Measurements from ENCODE around the gene AIDA. TPM values are rescaled to one million over a fixed set of nuclear protein-coding genes. Genes with fewer than 3 reads are reported as not detected.
"Not testable (repeated sequence)": the region's sequence is repeated elsewhere in the genome, so short reads cannot be mapped to it uniquely, and the experiment has no call there.

The AIDA gene
- total RNA-seq, 2 donors from 2014 or later, result 36.7 to 61.4 TPM

DNA sequence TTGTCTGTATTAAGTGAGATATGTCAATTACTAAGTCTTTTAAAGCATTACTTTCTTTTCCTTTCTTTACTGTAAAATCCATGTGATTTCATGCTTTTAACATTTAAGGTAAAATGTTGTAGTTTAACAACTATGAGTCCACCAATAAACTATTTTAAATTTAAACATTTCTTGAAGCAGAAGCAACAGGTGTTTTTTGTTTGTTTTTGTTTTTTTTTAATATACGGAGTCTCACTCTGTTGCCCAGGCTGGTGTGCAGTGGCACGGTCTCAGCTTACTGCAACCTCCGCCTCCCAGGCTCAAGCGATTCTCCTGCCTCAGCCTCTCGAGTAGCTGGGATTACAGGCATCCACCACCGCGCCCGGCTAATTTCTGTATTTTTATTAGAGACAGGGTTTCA lies 15.6 kb downstream of the AIDA start:
- Histone ChIP-seq H3K27ac (no peak overlapping the region), H3K9me3 (no peaks in the 10 kb centered on the region), H3K4me1 (replicated peaks) (no peaks in the 10 kb centered on the region), H3K4me3 (no peak overlapping the region), H3K36me3 (no peaks in the 10 kb centered on the region), H3K27me3 (replicated peaks; ENCODE audit: insufficient read depth) (no peaks in the 10 kb centered on the region)
- no peak for DNase-seq (ENCODE audit: low spot score)
- TF ChIP-seq POLR2AphosphoS5 (IDR thresholded peaks at IDR 0.05) (no peak), POLR2A (IDR thresholded peaks at IDR 0.05) (no peak)
- TF ChIP-seq, protein P1, sequence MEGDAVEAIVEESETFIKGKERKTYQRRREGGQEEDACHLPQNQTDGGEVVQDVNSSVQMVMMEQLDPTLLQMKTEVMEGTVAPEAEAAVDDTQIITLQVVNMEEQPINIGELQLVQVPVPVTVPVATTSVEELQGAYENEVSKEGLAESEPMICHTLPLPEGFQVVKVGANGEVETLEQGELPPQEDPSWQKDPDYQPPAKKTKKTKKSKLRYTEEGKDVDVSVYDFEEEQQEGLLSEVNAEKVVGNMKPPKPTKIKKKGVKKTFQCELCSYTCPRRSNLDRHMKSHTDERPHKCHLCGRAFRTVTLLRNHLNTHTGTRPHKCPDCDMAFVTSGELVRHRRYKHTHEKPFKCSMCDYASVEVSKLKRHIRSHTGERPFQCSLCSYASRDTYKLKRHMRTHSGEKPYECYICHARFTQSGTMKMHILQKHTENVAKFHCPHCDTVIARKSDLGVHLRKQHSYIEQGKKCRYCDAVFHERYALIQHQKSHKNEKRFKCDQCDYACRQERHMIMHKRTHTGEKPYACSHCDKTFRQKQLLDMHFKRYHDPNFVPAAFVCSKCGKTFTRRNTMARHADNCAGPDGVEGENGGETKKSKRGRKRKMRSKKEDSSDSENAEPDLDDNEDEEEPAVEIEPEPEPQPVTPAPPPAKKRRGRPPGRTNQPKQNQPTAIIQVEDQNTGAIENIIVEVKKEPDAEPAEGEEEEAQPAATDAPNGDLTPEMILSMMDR (IDR thresholded peaks at IDR 0.05), result no peak
- WGBS, result 93% methylated on average over 8 of the region's 8 CpGs
- intact Hi-C loops (cut with DNase I), result no loop called here

DNA sequence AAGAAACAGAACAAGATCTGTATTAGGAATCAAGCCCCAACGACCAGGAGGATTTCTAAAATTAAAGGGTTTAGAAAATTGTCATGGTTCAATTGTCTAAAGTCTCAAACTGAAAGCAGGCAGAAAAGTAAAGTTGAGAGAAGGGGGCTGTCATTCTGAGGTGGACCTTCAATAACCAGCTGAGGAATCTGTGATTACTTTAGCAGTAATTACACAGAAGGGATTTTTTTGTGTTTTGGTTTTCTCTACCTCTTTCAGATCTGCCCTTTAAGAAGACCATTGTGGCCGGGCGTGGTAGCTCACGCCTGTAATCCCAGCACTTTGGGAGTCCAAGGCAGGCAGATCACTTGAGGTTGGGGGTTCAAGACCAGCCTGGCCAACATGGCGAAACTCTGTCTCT lies 17.4 kb downstream of the AIDA start:
- Histone ChIP-seq H3K27me3 (replicated peaks; ENCODE audit: insufficient read depth) (no peaks in the 10 kb centered on the region), H3K4me3 (no peak overlapping the region), H3K36me3 (no peaks in the 10 kb centered on the region), H3K4me1 (replicated peaks) (no peaks in the 10 kb centered on the region), H3K27ac (no peak overlapping the region), H3K9me3 (no peaks in the 10 kb centered on the region)
- TF ChIP-seq POLR2AphosphoS5 (IDR thresholded peaks at IDR 0.05) (no peak), POLR2A (IDR thresholded peaks at IDR 0.05) (no peak)
- TF ChIP-seq, protein P1 (IDR thresholded peaks at IDR 0.05), result no peak
- 83% methylated on average over 5 of the region's 5 CpGs for WGBS
- intact Hi-C loops (cut with DNase I), result no loop called here
- DNase-seq (ENCODE audit: low spot score), result no peak

DNA sequence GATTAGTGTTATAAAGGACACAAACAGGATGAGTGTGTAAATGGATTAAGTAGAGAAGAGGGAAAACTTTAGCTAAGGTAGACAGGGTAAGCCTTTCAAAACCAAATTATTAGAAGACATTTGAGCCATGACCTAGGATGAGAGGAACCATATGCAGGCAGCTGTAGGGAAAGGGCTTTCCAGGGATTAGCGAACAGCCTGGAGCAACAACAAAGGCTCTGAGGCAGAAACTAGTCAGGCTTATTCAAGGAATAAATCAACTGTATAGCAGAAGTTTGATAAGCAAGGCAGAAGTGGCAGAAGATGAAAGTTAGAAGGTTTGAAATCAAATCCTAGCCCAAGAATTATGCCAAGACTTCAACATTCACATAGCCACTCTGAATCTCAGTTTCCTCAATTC lies 21.3 kb downstream of the AIDA start:
- TF ChIP-seq POLR2AphosphoS5 (IDR thresholded peaks at IDR 0.05) (no peak), POLR2A (IDR thresholded peaks at IDR 0.05) (no peak)
- TF ChIP-seq, protein P1 (IDR thresholded peaks at IDR 0.05), result no peak
- H3K27ac ChIP-seq, result no peak overlapping the region
- no peaks in the 10 kb centered on the region for H3K27me3 ChIP-seq (replicated peaks; ENCODE audit: insufficient read depth)
- intact Hi-C loops (cut with DNase I), result no loop called here
- H3K4me3 ChIP-seq, result no peak overlapping the region
- 93% methylated on average over 1 of the region's 1 CpG for WGBS
- DNase-seq (ENCODE audit: low spot score), result no peak
- H3K9me3 ChIP-seq, result no peaks in the 10 kb centered on the region
- no peaks in the 10 kb centered on the region for H3K36me3 ChIP-seq
- no peaks in the 10 kb centered on the region for H3K4me1 ChIP-seq (replicated peaks)

DNA sequence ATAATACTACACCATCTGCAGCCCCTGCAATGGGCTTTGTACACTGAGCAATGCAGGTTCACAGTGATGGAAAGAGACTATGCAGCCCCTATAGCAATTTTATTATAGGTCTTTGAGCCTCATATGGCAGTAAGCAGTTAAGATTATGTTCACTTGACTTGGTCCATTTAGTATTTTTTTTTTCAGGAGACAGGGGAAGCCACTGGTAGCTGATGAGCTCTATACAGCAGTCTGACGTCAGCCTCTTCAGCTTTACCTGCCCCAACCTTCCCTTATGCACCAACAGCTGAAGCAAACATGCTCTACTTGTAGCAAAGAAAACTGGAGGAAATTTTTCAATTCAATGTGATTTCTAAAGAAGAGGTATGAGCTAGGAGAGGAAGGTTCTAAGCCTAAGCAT lies 32.2 kb downstream of the AIDA start:
- TF ChIP-seq, protein P1 (IDR thresholded peaks at IDR 0.05), result no peak
- TF ChIP-seq POLR2AphosphoS5 (IDR thresholded peaks at IDR 0.05) (no peak), POLR2A (IDR thresholded peaks at IDR 0.05) (no peak)
- no peaks in the 10 kb centered on the region for H3K36me3 ChIP-seq
- no peaks in the 10 kb centered on the region for H3K9me3 ChIP-seq
- no peak overlapping the region for H3K4me3 ChIP-seq
- no peak for DNase-seq (ENCODE audit: low spot score)
- H3K27me3 ChIP-seq (replicated peaks; ENCODE audit: insufficient read depth), result no peaks in the 10 kb centered on the region
- H3K27ac ChIP-seq, result no peak overlapping the region
- no peaks in the 10 kb centered on the region for H3K4me1 ChIP-seq (replicated peaks)
- intact Hi-C loops (cut with DNase I), result no loop called here
- WGBS, result 90% methylated on average over 1 of the region's 1 CpG

DNA sequence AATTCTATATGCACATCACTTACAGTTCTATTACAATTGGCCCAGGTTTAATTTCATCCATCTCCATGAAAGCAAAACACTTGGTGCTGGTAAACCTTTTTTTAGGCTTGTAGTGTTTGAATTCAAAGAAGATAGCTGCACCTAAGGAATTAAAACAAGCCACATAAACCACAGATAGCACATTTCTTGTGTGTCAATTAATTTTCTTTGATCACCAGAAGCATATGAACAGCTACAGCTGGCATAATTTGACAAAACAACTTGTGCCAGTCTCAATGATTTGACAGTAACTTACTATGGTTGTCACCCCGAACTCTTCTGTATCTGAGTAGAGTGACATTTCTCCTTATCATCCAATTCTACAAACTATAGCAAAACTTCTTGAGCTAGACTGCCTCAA lies 42.2 kb downstream of the AIDA start:
- H3K36me3 ChIP-seq, result no peaks in the 10 kb centered on the region
- intact Hi-C loops (cut with DNase I), result no loop called here
- H3K4me1 ChIP-seq (replicated peaks), result no peaks in the 10 kb centered on the region
- no peak for DNase-seq (ENCODE audit: low spot score)
- no peak overlapping the region for H3K27ac ChIP-seq
- H3K27me3 ChIP-seq (replicated peaks; ENCODE audit: insufficient read depth), result no peaks in the 10 kb centered on the region
- TF ChIP-seq, protein P1 (IDR thresholded peaks at IDR 0.05), result no peak
- TF ChIP-seq POLR2A (IDR thresholded peaks at IDR 0.05) (no peak), POLR2AphosphoS5 (IDR thresholded peaks at IDR 0.05) (no peak)
- 100% methylated on average over 1 of the region's 1 CpG for WGBS
- no peak overlapping the region for H3K4me3 ChIP-seq
- H3K9me3 ChIP-seq, result no peaks in the 10 kb centered on the region

DNA sequence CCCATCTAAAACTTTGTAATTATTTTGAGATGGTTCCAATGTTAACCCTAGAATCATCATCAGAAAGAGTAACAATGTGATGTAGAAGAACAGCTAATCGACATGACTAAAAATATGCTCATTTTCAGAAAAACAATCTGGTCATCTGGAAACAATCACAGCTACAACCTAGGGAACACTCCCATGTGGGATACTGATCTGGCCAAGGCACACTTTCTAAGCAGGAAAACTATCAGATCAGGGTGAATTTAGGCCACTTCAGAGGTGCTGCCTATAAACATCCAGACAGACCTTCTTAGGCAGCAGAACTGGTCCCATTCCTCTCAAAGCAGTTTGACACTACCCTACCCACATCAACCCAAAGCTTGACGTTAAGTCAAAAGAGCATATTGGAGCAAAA lies 43.2 kb downstream of the AIDA start:
- not testable (repeated sequence) for H3K36me3 ChIP-seq; H3K27ac ChIP-seq; H3K4me3 ChIP-seq; H3K4me1 ChIP-seq (replicated peaks); H3K27me3 ChIP-seq (replicated peaks; ENCODE audit: insufficient read depth); DNase-seq (ENCODE audit: low spot score); H3K9me3 ChIP-seq
- 89% methylated on average over 1 of the region's 2 CpGs for WGBS
- intact Hi-C loops (cut with DNase I), result loop anchor here (5.0 kb wide), 1 partner anchor 43 kb away; the partner anchor contains the start of genes AIDA and BROX

DNA sequence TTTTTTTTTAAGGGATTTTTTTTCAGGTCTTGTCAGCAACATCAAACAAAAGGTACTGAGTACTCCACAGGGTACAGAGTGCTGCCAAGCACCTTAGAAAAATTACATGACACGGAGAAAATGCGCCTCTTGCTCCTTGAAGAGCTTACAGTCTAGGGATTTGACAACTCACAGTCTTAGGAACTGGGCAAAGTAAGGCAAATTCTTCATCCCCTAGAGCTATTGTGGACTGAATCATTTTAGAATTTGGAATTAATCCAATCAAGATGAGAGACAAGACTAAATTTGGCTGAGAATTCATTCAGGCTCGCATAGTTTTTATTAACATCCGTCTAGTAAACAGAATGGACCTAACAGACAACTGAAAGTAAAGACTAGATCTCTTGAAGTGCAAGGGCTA lies 44.1 kb downstream of the AIDA start:
- not testable (repeated sequence) for H3K4me3 ChIP-seq; H3K36me3 ChIP-seq; H3K9me3 ChIP-seq; H3K4me1 ChIP-seq (replicated peaks); H3K27ac ChIP-seq; DNase-seq (ENCODE audit: low spot score); H3K27me3 ChIP-seq (replicated peaks; ENCODE audit: insufficient read depth)
- intact Hi-C loops (cut with DNase I), result loop anchor here (5.0 kb wide), 1 partner anchor 44 kb away; the partner anchor contains the start of genes AIDA and BROX
- WGBS, result no CpG with 5 or more reads among the region's 4 CpGs
